Measurements from ENCODE around the gene AHRR.
"Not testable (repeated sequence)": the region's sequence is repeated elsewhere in the genome, so short reads cannot be mapped to it uniquely, and the experiment has no call there.

The AHRR gene

DNA sequence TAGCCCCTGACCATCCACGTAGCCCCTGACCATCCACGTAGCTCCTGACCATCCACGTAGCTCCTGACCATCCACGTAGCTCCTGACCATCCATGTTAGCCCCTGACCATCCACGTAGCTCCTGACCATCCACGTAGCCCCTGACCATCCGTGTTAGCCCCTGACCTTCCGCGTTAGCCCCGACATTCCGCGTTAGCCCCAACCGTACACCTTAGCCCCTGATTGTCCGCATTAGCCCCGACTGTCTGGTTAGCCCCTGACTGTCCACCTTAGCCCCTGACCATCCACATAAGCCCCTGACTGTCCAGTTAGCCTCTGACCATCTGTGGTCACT is 76.6 kb downstream of the AHRR start:
- in situ Hi-C loops (cut with HindIII; ENCODE audit: low pct_ligation_motif_present, low pct_unique_long_range_greater_than_20kb, low sequenced_read_pairs); DNase-seq: not testable (repeated sequence)

- in situ Hi-C loops (cut with HindIII; ENCODE audit: low pct_ligation_motif_present, low pct_unique_long_range_greater_than_20kb, low sequenced_read_pairs) = no loop called here
- DNase-seq = no peak
Measured at GRCh38 chr5:398475-399295, 77.2 kb downstream of the AHRR start.

GRCh38 chr5:399296-400281 is 78.1 kb downstream of the AHRR start:
- in situ Hi-C loops (cut with HindIII; ENCODE audit: low pct_ligation_motif_present, low pct_unique_long_range_greater_than_20kb, low sequenced_read_pairs) = no loop called here
- DNase-seq = no peak

GRCh38 chr5:400282-401145 is 79.0 kb downstream of the AHRR start:
- no peak for DNase-seq
- in situ Hi-C loops (cut with HindIII; ENCODE audit: low pct_ligation_motif_present, low pct_unique_long_range_greater_than_20kb, low sequenced_read_pairs) = no loop called here

- in situ Hi-C loops (cut with HindIII; ENCODE audit: low pct_ligation_motif_present, low pct_unique_long_range_greater_than_20kb, low sequenced_read_pairs) = no loop called here
- DNase-seq = no peak
Measured at GRCh38 chr5:401146-402034, 79.9 kb downstream of the AHRR start.

- DNase-seq; in situ Hi-C loops (cut with HindIII; ENCODE audit: low pct_ligation_motif_present, low pct_unique_long_range_greater_than_20kb, low sequenced_read_pairs): not testable (repeated sequence)
Measured at GRCh38 chr5:402219-402614, 80.7 kb downstream of the AHRR start.

DNA sequence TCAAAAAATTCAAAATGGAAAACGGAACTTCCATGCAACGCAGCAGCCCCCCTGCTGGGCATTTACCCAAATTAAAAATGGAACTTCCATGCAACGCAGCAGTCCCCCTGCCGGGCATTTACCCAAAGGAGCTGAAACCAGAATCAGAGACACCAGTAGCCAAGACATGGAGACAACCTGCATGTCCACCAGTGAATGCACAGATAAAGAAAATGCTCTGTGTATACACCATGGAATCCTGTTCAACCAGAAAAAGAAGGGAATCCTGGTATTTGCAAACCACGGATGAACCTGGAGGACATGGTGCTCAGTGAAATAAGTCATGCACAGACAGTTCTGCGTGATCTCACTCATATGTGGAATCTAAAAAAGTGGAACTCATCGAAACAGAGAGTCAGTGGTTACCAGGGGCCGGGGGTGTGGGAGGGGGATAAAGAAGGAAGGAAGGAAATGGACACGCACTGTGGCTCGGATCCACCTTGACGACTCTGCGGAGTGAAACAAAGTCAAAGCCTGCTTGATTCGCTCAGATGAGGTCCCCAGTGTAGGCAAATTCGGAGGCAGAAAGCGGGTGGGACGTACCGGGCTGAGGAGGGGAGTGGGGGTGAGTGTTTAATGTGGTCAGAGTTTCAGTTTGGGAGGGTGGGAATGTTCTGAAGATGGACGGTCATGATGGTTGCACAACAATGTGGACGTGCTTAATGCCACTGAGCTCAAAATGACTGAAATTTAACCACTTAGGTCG is 81.3 kb downstream of the AHRR start:
- no peak for DNase-seq
- in situ Hi-C loops (cut with HindIII; ENCODE audit: low pct_ligation_motif_present, low pct_unique_long_range_greater_than_20kb, low sequenced_read_pairs) = no loop called here

DNA sequence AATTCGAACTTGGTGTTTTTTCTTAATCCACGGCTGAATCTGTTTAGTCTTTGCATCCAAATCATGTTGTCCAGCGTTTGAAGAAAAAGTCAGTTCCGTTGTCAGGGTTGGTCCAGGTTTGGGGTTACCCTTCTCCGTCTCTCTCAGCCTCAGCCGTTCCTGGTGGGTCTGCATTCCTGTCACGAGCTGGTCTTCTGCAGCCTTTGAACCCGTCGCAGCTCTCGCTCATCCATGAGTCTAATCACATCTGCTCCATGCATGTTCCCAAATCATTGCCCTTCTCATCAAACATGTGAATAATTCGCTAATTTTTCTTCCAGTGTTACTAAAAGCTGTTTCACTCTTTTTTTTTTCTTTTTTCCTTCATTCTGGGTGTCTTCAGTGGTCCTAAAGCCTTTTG is 82.5 kb downstream of the AHRR start:
- no peak for DNase-seq
- in situ Hi-C loops (cut with HindIII; ENCODE audit: low pct_ligation_motif_present, low pct_unique_long_range_greater_than_20kb, low sequenced_read_pairs) = no loop called here

DNA sequence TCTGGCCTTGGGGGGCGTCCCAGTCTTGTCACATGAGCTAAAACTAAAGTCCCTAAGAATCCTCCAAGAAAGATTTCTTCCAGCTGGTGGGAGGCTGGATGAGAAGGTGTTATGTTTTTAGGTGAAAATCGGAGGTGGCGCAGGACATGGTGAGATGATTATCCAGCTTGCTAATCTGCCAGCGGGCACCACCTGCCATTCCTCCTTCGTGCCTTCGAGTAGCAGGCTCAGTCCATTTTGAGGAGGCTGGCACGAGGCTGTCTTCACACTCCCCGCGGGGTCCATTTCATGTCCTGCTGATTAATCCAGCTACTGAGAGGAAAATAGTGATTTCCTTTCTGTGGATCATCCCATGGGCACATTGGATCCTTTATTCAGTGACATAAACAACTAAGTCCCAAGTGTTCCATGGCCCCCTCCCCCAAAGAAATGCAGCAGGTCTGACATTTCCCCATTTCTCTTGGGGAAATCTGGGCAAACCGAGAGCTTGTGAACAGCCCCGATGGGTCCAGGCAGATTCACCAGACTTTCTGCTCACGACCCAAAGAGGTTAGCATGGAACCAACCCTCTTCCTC is 83.2 kb downstream of the AHRR start:
- in situ Hi-C loops (cut with HindIII; ENCODE audit: low pct_ligation_motif_present, low pct_unique_long_range_greater_than_20kb, low sequenced_read_pairs) = no loop called here
- no peak for DNase-seq

GRCh38 chr5:405421-405820 is 83.9 kb downstream of the AHRR start:
- no peak for DNase-seq
- in situ Hi-C loops (cut with HindIII; ENCODE audit: low pct_ligation_motif_present, low pct_unique_long_range_greater_than_20kb, low sequenced_read_pairs) = no loop called here

DNA sequence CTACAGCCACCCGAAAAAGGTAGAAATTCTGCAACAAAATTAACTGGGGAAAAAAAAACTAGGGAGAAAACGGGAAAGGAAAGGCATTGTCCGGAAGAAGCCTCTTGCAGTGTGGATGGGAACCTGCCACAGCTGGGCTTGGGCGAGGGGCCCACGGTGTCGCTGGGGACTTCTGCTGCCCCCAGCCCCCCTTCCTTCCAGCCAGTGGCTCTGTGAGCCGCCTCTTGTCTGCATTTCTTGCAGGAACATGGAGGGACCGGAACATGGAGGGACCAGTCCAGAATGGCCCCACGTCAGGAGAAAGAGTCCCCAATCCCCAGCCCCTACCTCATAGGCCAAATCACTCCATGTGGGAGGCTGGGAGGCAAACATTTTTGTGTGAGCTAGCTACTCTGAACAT is 84.5 kb downstream of the AHRR start:
- in situ Hi-C loops (cut with HindIII; ENCODE audit: low pct_ligation_motif_present, low pct_unique_long_range_greater_than_20kb, low sequenced_read_pairs) = no loop called here
- no peak for DNase-seq

GRCh38 chr5:407051-407450 is 85.5 kb downstream of the AHRR start:
- DNase-seq = no peak
- in situ Hi-C loops (cut with HindIII; ENCODE audit: low pct_ligation_motif_present, low pct_unique_long_range_greater_than_20kb, low sequenced_read_pairs) = no loop called here

- in situ Hi-C loops (cut with HindIII; ENCODE audit: low pct_ligation_motif_present, low pct_unique_long_range_greater_than_20kb, low sequenced_read_pairs) = no loop called here
- DNase-seq = no peak
Measured at GRCh38 chr5:407801-408268, 86.3 kb downstream of the AHRR start.

- in situ Hi-C loops (cut with HindIII; ENCODE audit: low pct_ligation_motif_present, low pct_unique_long_range_greater_than_20kb, low sequenced_read_pairs) = no loop called here
- no peak for DNase-seq
Measured at GRCh38 chr5:410911-411517, 89.5 kb downstream of the AHRR start.

DNA sequence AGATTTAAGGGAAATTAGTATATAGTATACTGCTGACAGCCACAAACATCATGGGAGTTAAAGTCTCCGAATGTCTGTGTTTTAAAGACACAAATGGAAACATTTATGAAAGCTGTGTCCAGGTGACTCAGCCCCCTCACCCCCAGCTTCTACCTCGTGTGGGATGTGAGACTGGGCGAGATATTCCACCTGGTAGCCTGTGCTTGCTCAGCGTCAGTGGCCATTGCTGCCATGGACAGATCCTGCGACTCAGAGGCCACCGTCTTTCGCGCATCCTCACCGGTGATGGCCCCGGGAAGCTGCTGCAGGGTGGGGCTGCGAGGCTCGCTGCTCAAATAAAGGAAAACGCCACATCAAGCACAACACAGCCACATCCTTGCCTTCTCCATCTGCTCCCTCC is 90.2 kb downstream of the AHRR start:
- in situ Hi-C loops (cut with HindIII; ENCODE audit: low pct_ligation_motif_present, low pct_unique_long_range_greater_than_20kb, low sequenced_read_pairs) = no loop called here

More for the DNA sequence above, 90.2 kb downstream of the AHRR start:
- DNase-seq = no peak

All from ACHN (cell line).